ENCODE measurements around the gene TTC7B. TPM values are rescaled to one million over a fixed set of nuclear protein-coding genes. Genes with fewer than 3 reads are reported as not detected.

TTC7B gene
- total and polyA plus RNA-seq, 12 donors: 10.0 to 58.4 (median 24.7) TPM

GRCh38 chr14:90624732-90625400 lies 191.4 kb downstream of the TTC7B start:
- Histone ChIP-seq H3K27me3 (no peaks in the 10 kb centered on the region), H3K4me1 (replicated peaks in 1 of 2) (peaks cover 28 to 29% of the 10 kb centered on the region in 2 donors), H3K4me3 (peak overlapping the region in 1 of 4 donors; percentile 8), H3K36me3 (replicated peaks in 1 of 2) (no peaks in the 10 kb centered on the region), H3K27ac (peak overlapping the region in 4 of 5 donors; percentile 19 to 83 (median 76)), H3K9me3 (replicated peaks in 1 of 3) (no peaks in the 10 kb centered on the region)
- 42 to 46% (median 45%) methylated on average over 14 of the region's 14 CpGs for WGBS, 4 donors
- TF ChIP-seq POLR2A (IDR thresholded peaks at IDR 0.05) (no peak), CTCF (IDR thresholded peaks at IDR 0.05) (no peak)
- intact Hi-C loops (cut with DNase I): no loop called here
- peak in 5 of 7 donors; percentile 41 to 57 (median 46) for DNase-seq

GRCh38 chr14:90624227-90624626 lies 192.0 kb downstream of the TTC7B start:
- TF ChIP-seq POLR2A (IDR thresholded peaks at IDR 0.05): peak in 1 of 2 donors; percentile 73
- no peak for TF ChIP-seq CTCF (IDR thresholded peaks at IDR 0.05)
- no peaks in the 10 kb centered on the region for H3K9me3 ChIP-seq (replicated peaks in 1 of 3)
- intact Hi-C loops (cut with DNase I): no loop called here
- no peaks in the 10 kb centered on the region for H3K36me3 ChIP-seq (replicated peaks in 1 of 2)
- H3K27ac ChIP-seq: peak overlapping the region in 4 of 5 donors; percentile 19 to 83 (median 76)
- H3K4me1 ChIP-seq (replicated peaks in 1 of 2): peaks cover 23 to 27% of the 10 kb centered on the region in 2 donors
- H3K27me3 ChIP-seq: no peaks in the 10 kb centered on the region
- H3K4me3 ChIP-seq: no peak overlapping the region
- 5 to 22% (median 18%) methylated on average over 8 of the region's 8 CpGs for WGBS, 4 donors
- DNase-seq: peak; percentile 78 to 95 (median 90)

DNA sequence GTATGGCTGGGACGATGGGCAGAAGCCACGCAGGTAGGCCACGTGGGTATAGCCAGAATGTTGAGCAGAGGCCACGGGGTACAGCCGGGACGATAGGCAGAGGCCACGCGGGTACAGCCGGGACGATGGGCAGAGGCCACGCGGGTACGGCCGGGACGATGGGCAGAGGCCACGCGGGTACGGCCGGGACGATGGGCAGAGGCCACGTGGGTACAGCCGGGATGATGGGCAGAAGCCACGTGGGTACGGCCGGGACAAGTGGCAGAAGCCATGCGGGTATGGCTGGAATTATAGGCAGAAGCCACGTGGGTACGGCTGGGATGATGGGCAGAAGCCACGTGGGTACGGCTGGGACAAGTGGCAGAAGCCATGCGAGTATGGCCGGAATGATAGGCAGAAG lies 195.0 kb downstream of the TTC7B start:
- no peaks in the 10 kb centered on the region for H3K9me3 ChIP-seq (replicated peaks in 1 of 3)
- peak in 1 of 7 donors; percentile 42 for DNase-seq
- intact Hi-C loops (cut with DNase I): no loop called here
- TF ChIP-seq POLR2A (IDR thresholded peaks at IDR 0.05): no peak
- TF ChIP-seq CTCF (IDR thresholded peaks at IDR 0.05): no peak
- H3K4me1 ChIP-seq (replicated peaks in 1 of 2): peaks cover 15 to 16% of the 10 kb centered on the region in 2 donors
- WGBS, 4 donors: 89 to 98% (median 96%) methylated on average over 32 of the region's 32 CpGs
- H3K36me3 ChIP-seq (replicated peaks in 1 of 2): no peaks in the 10 kb centered on the region
- H3K27ac ChIP-seq: no peak overlapping the region
- H3K27me3 ChIP-seq: no peaks in the 10 kb centered on the region
- H3K4me3 ChIP-seq: no peak overlapping the region

- no peaks in the 10 kb centered on the region for H3K36me3 ChIP-seq (replicated peaks in 1 of 2)
- TF ChIP-seq CTCF (IDR thresholded peaks at IDR 0.05) (no peak), POLR2A (IDR thresholded peaks at IDR 0.05) (no peak)
- intact Hi-C loops (cut with DNase I): no loop called here
- H3K27me3 ChIP-seq: no peaks in the 10 kb centered on the region
- DNase-seq: peak in 1 of 7 donors; percentile 11
- no peak overlapping the region for H3K27ac ChIP-seq
- peaks cover 15 to 16% of the 10 kb centered on the region in 2 donors for H3K4me1 ChIP-seq (replicated peaks in 1 of 2)
- H3K4me3 ChIP-seq: no peak overlapping the region
- H3K9me3 ChIP-seq (replicated peaks in 1 of 3): no peaks in the 10 kb centered on the region
- 88 to 94% (median 92%) methylated on average over 5 to 7 of the region's 7 CpGs for WGBS, 4 donors
These were observed 195.6 kb downstream of the TTC7B start for GRCh38 chr14:90620568-90621077.

All from adrenal gland (tissue), 12 donors.